H54 (cell line): ENCODE measurements around the gene TMEM207.

Experiments used
- DNase-seq: peaks from one replicate; pipeline ENCODE4 v3.0.0; 2011; ENCODE audit warnings: low spot score, mixed read lengths; ENCODE audit not compliant: insufficient read length
- FAIRE-seq: peaks from 3 replicates; lab custom pipeline; 2011; peaks lifted over from hg19 to GRCh38; lab: Jason Lieb, UNC
- POLR2A ChIP-seq: IDR thresholded peaks from 2 replicates; pipeline ENCODE4 v1.6.1; 2011; ENCODE audit warnings: low read depth, mild to moderate bottlenecking, low read length

TMEM207 gene

DNA sequence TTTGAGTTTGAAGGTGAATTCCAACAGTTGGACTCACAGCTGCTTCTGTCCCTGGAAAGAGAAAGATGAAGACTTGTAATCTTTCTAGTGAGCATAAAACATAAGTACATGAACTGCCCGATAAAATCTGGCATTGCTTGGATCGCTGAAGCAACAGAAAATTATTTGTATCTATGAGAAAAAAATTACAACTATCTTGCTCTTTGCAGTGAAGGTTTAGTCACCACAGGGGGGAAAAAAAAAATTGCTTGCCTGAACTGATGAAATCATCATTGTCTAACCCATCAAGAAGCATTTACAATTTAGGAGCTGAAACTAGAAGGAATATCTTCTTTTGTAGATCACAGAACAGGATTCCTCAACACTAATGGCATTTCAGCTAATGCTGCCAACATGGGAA, 20.0 kb downstream of the TMEM207 start:
- FAIRE-seq (peak; percentile 50), DNase-seq (no peak)
- TF ChIP-seq POLR2A, result no peak

- DNase-seq (no peak), FAIRE-seq (peak; percentile 88)
- TF ChIP-seq POLR2A, result no peak
These were observed 22.7 kb downstream of the TMEM207 start for GRCh38 chr3:190426806-190427507.

DNA sequence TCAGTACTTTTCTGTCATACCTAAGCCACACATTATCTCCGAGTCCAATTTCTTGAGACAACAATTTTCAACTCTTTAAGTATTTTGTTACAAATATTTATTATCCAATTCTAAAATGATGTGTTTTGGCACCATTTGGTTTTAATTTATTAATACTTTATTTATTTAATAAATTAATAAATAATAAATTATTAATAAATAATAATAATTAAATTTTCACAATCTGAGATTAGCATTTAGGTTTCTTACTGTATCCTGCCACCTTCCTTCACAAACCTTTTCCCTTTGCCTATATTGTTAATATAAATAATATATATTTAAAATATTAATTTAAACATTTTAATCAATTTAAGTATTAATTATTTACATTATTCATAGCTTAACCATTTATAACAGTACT, 23.9 kb downstream of the TMEM207 start:
- no peak for FAIRE-seq
- TF ChIP-seq POLR2A, result no peak
- no peak for DNase-seq

DNA sequence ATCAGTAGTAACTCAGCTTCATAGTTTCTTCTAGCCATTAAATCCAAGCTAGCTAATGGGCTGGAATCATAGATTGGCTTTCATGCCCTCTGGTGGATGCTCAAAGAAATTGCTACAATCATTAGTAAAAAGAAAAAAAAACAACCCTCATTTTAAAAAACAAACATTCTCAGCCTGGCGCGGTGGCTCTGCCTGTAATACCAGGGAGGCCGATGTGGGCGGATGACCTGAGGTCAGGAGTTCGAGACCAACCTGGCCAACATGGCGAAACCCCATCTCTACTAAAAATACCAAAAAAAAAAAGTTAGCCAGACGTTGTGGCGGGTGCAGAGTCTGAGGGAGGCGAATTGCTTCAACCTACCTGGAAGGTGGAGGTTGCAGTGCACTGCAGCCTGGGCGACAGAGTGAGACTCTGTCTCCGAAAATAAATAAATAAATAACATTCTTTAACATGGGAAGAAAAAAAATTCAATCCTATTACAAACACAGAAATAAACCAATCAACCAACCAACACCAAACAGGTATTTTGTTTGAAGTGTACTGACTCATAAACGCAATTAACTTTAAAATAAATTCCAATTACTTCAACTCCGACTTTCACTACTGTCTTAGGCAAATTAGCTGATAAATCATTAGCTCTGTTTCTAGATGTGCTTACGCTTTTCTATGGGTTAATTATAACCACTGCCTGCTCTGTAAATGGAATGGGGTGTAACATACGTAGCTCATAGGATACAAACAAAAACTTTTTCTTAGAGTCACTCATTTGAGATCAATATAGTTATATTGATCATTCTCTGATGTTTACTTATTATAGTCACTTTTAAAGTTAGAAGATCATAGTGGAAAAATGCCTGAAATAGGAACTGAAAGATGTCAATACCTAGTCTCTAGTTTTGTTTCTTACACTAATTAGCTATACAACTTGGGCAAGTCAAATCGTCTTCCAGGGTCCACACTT, 24.9 kb downstream of the TMEM207 start:
- DNase-seq (peak; percentile 20), FAIRE-seq (peak; percentile 99)
- TF ChIP-seq POLR2A, result no peak

DNA sequence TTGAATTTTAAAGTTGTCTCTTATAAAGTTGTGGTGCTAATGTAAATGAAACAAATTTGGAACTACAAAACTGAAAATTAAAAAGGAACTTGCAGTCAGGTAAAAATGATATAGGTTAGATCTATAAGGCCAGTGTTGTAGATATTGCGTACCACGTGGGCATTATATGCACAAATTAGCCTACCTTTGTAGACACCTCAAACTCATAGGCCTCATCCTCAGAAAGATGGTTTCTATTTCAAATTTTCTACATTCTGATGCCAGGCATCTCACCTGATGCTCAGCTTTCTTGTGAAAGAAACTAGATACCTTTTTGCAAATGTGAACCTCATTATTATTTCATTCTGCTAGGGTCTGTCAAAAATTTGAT, 25.6 kb downstream of the TMEM207 start:
- DNase-seq (no peak), FAIRE-seq (no peak)
- no peak for TF ChIP-seq POLR2A

DNA sequence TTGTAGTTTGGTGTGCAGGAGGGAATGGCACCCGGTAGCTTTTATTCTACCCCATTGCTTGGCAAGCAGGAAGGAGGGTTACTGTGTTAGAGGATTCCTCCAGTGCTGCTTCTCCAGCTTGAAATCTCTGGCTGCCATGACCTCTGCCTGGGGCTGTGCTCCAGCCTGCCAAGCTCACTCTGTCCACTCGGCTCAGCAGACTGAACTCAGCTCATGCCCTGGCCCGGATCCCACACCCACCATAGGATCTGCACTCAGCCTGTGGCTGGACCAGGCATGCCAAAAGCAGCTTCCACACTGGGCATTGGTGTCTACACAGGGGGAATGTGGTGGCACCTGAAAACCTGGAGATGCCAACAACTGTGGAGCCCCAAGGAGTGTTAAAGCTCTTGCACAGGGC, 35.4 kb downstream of the TMEM207 start:
- TF ChIP-seq POLR2A, result no peak
- FAIRE-seq, result no peak
- no peak for DNase-seq

DNA sequence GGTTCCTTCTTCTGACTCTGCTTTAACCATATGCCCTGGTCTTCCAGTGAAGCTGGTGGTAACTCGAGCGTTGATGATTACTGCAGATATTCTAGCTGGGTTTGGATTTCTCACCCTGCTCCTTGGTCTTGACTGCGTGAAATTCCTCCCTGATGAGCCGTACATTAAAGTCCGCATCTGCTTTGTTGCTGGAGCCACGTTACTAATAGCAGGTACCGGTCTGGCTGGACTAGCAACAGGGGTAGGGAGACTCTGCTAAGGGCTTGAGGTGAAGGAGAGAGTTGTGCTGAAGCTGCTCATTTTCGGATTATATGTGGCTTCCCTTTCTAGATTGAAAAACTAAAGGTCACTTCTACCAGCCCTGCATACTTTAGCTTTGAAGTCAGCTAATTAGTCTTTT, 45.0 kb downstream of the TMEM207 start:
- TF ChIP-seq POLR2A, result no peak
- FAIRE-seq (no peak), DNase-seq (no peak)

DNA sequence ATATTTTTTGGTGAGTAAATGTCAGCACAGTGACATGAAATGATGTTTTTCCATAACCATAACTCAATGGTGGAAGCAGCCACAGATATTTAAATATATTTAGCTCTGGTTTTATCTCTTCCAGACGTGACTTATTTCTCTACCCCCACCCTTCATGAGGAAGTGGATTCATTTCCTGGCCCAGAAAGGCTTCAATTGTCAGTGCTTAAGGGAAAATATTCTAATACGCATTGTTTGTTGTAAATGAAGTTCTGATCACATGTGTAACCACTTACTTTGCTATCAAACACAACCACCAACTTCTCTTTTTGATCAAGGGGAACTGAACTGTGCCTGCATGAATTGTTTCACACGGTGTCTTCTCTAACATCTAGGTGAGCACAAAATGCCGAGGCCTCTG, 47.7 kb downstream of the TMEM207 start:
- FAIRE-seq, result no peak
- no peak for TF ChIP-seq POLR2A
- DNase-seq, result no peak

DNA sequence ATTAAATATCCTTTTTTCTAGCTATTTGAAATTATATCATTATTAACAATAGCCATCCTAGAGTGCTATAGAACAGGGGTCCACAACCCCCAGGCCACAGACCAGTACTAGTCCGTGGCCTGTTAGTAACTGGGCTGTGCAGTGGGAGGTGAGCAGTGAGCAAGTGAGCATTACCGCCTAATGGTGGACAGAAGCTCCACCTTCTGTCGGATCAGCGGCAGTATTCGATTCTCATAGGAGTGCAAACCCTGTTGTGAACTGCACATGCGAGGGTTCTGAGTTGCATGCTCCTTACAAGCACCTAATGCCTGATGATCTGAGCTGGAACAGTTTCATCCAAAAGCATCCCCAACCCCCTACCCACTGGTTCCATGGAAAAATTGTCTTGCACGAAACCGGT, 50.0 kb downstream of the TMEM207 start:
- TF ChIP-seq POLR2A, result no peak
- DNase-seq (no peak), FAIRE-seq (no peak)

- no peak for TF ChIP-seq POLR2A
- FAIRE-seq, result peak; percentile 88
- no peak for DNase-seq
These were observed 51.8 kb downstream of the TMEM207 start for GRCh38 chr3:190397889-190398288.

DNA sequence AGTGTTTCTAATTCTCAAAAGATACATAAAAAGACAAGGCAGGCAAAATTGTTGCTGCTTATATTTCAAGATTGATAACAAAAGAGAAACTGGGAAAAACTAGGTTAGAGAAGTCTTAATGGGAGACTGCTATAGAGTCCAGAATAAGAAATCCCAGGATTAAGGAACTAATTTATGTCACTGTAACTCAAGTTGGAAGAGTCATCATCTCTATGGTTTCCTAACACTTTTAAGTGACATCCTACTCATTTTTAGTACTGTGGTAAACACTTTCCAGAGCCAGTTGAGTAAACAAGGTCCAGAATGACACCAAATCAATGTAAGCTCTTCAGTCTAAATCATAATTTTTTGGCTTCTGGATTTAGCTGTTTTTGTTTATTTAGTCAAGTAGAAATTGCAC, 53.7 kb downstream of the TMEM207 start:
- no peak for DNase-seq
- no peak for TF ChIP-seq POLR2A
- peak; percentile 65 for FAIRE-seq

DNA sequence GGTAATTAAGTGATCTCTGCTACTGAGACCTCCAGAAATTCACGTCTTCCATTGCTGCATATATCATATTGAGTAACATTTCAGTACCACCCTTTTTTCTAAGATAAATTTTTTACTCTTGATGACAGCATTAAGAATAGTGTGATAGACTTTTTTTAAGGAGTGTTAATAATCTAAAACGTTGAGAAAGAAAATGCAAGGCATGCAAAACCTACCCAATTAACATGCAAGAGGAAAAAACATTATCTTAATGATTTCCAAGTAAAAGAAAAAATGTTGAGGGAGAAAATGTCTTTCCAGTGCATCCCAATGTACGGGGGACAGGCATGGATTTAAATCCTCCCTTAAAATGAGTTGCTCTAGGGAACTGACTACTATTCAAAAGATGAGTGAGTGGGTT, 61.0 kb downstream of the TMEM207 start:
- no peak for TF ChIP-seq POLR2A
- FAIRE-seq (no peak), DNase-seq (no peak)

GRCh38 chr3:190387578-190388213, 62.0 kb downstream of the TMEM207 start, which contains the start of gene CLDN16:
Gene CLDN16 (plus strand): TSS chr3:190388163. CDS start chr3:190388330, 167 bp downstream.
- peak; percentile 86 for FAIRE-seq
- TF ChIP-seq POLR2A, result no peak
- DNase-seq, result no peak
